RWPE1 (cell line): ENCODE data around the gene SFRP4.
A peak's percentile ranks its signal among the peaks of the same experiment; 100 is the strongest.
"Not testable (repeated sequence)": the region's sequence is repeated elsewhere in the genome, so short reads cannot be mapped to it uniquely, and the experiment has no call there.

ENCODE experiments used
- CTCF ChIA-PET: fragments of 350-600 bp; sonication (Branson Sonifier 250); formaldehyde crosslinking; extraction: SDS; loops from one replicate; lab custom pipeline; 2021; lab: Yijun Ruan, JAX
- POLR2A ChIA-PET: fragments of 400-600 bp; formaldehyde crosslinking; extraction: SDS; loops from one replicate; lab custom pipeline; 2020; ENCODE audit warnings: antibody characterized with exemption; ENCODE audit not compliant: low non-redundant PET; lab: Yijun Ruan, JAX
- DNase-seq: peaks from one replicate; pipeline ENCODE4 v3.0.0; 2012; ENCODE audit warnings: low spot score
- H3K27ac ChIP-seq: fragments of 450-650 bp; 2 replicates; pipeline ENCODE4 v1.5.1; 2017
- CTCF ChIP-seq: fragments of 450-650 bp; conservative IDR thresholded peaks from 2 replicates; pipeline ENCODE4 v1.5.1; 2017; ENCODE audit warnings: low read depth, mild to moderate bottlenecking

The SFRP4 gene

DNA sequence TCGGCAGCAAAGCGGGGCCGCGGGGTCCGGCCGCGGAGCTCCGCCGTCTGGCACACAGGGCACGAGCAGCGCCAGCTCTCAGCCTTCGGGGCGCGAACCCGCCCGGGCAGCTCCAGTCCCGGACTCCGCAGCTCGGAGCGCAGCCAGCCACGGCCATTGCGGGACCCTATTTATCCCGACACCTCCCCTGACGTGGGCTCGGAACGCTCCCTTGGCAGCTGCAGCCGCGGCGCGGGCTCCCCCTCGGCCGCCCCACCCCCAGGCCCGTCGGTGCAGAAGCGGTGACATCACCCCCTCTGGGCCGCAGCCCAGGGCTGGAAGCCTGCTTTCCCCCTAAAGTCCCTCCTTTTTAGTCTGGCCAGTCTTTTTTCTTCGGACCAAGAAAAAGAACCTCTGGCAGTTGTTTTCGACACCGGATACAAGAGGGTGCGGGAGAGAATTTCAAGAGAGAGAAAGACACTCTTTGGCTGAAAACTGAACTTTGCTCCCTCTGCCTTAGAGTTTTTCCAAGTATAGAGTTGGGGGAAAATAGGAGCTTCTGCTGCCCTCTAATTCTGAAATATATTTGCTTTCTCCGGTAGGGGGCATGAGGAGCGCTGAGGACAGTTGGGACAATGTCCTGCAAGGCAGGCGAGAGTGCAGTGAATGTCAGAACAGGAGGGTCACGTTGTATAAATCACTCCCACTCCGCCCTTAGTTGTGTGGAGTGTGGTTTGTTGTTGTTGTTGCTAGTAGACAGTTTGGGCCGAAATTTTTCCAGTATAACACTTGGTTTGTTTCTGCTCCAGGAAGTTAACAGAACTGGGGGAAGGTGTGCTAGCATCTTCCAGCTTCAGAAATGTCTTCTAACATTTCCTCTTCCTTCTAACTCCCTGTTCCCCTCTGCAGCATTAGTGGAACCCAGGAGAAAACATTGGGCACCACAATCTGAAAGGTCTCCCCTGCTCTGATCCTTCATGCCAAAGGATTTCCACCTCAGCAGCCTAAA is at the start of gene SFRP4:
Gene SFRP4 (minus strand): TSS at position 145 of the 988 bp plus-strand sequence. CDS start 280 bp downstream, outside the sequence.
- peak; percentile 2 for DNase-seq
- POLR2A ChIA-PET: no interaction called here
- no peak within 1 kb of the TSS for H3K27ac ChIP-seq
- CTCF ChIA-PET: interaction anchor here (0.6 kb wide), 6 partner anchors 8 to 755 kb away, joined by 3 to 4 read pairs (median 3); no protein-coding TSS in a partner anchor
- peak; percentile 29; the same call in 1 of the 2 replicates for TF ChIP-seq CTCF

DNA sequence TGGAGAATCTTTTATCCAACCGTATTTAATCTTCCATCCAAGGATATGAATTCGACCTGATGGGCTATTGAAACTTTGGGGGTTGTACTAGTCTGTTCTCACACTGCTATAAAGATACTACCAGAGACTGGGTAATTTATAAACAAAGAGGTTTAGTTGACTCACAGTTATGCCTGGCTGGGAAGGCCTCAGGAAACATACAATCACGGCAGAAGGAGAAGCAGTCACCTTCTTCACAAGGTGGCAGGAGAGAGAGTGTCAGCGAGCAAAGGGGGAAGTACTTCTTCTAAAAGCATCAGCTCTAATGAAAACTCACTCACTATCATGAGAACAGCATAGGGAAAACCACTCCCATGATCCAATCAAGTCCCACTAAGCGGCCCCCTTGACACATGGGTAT is 47.6 kb upstream of the SFRP4 start:
- ChIA-PET POLR2A (no interaction called here), CTCF (no interaction called here)
- no peak for DNase-seq
- no peak overlapping the region for H3K27ac ChIP-seq
- no peak for TF ChIP-seq CTCF

DNA sequence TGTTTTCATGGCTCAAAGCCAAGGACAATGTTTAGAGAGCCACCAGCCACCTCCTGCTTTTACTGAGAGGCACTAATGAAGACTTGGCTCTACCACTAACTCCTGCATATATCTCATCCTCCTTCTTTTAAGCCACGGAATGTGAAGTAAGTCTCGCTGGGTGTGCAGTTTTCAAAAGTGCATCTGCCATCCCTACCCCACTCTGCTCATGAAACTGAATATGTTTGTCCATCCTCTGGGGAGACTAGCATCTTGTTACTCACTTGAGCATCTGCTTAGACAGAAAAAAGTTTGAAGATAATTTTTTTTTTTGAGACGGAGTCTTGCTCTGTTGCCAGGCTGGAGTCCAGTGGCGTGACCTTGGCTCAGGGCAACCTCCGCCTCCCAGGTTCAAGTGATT is 44.6 kb upstream of the SFRP4 start:
- DNase-seq: no peak
- TF ChIP-seq CTCF: no peak
- POLR2A ChIA-PET: no interaction called here

DNA sequence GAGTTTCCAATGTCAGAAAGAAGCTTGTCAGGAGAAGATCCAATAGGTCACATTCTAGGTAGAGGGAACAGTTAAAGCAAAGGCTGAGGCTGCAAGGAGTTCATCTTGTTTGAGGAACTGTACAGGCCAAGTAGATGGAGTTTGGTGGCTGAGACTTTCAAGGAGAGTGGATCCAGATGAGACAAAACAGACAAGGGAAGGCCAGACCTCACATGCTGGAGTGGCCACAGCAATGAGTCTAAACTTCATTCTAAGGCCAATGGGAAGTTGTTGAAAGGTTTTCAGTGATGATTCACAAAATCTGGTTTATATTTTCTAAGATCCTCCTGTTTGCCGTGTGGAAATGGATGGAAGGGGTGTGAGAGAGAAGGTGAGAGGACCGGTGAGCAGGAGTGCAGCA is 43.9 kb upstream of the SFRP4 start:
- DNase-seq: no peak
- H3K27ac ChIP-seq: no peak overlapping the region
- TF ChIP-seq CTCF: no peak
- POLR2A ChIA-PET: no interaction called here
- CTCF ChIA-PET: no interaction called here

More for the DNA sequence above, 44.6 kb upstream of the SFRP4 start:
- CTCF ChIA-PET: no interaction called here
- H3K27ac ChIP-seq: no peak overlapping the region

- no peak for DNase-seq
- H3K27ac ChIP-seq: no peak overlapping the region
- TF ChIP-seq CTCF: no peak
- ChIA-PET CTCF (no interaction called here), POLR2A (no interaction called here)
Measured at GRCh38 chr7:37957221-37957970, 40.8 kb upstream of the SFRP4 start.

GRCh38 chr7:37956791-37957190 is 40.2 kb upstream of the SFRP4 start:
- H3K27ac ChIP-seq: no peak overlapping the region
- no peak for TF ChIP-seq CTCF
- POLR2A ChIA-PET: no interaction called here
- DNase-seq: no peak
- CTCF ChIA-PET: no interaction called here

GRCh38 chr7:37954217-37954616 is 37.6 kb upstream of the SFRP4 start:
- POLR2A ChIA-PET, DNase-seq, H3K27ac ChIP-seq, CTCF ChIA-PET: not testable (repeated sequence)
